ENCODE measurements around the gene CACNA1C. TPM values are rescaled to one million over a fixed set of nuclear protein-coding genes. Genes with fewer than 3 reads are reported as not detected.
A peak's percentile ranks its signal among the peaks of the same experiment; 100 is the strongest.
"Not testable (repeated sequence)": the region's sequence is repeated elsewhere in the genome, so short reads cannot be mapped to it uniquely, and the experiment has no call there.

Gene CACNA1C
- total RNA-seq, 2 donors from 2014 or later = 8.1 to 18.2 TPM

- 93% methylated on average over 5 of the region's 5 CpGs for WGBS
- Histone ChIP-seq H3K4me3 (no peak overlapping the region), H3K27ac (no peak overlapping the region), H3K4me1 (replicated peaks) (no peaks in the 10 kb centered on the region), H3K9me3 (no peaks in the 10 kb centered on the region), H3K36me3 (no peaks in the 10 kb centered on the region), H3K27me3 (replicated peaks; ENCODE audit: insufficient read depth) (no peaks in the 10 kb centered on the region)
- no peak for DNase-seq (ENCODE audit: low spot score)
- TF ChIP-seq CTCF (IDR thresholded peaks at IDR 0.05) (no peak), POLR2AphosphoS5 (IDR thresholded peaks at IDR 0.05) (no peak), POLR2A (IDR thresholded peaks at IDR 0.05) (no peak)
- intact Hi-C loops (cut with DNase I) = no loop called here
Observed at GRCh38 chr12:2487278-2487677, 434.5 kb downstream of the CACNA1C start.

GRCh38 chr12:2488131-2488530 lies 435.3 kb downstream of the CACNA1C start:
- no peak for DNase-seq (ENCODE audit: low spot score)
- intact Hi-C loops (cut with DNase I) = no loop called here
- H3K27me3 ChIP-seq (replicated peaks; ENCODE audit: insufficient read depth) = no peaks in the 10 kb centered on the region
- no peak overlapping the region for H3K4me3 ChIP-seq
- H3K9me3 ChIP-seq = no peaks in the 10 kb centered on the region
- TF ChIP-seq POLR2AphosphoS5 (IDR thresholded peaks at IDR 0.05) (no peak), CTCF (IDR thresholded peaks at IDR 0.05) (no peak), POLR2A (IDR thresholded peaks at IDR 0.05) (no peak)
- H3K36me3 ChIP-seq = no peaks in the 10 kb centered on the region
- no peak overlapping the region for H3K27ac ChIP-seq
- 94% methylated on average over 10 of the region's 10 CpGs for WGBS
- H3K4me1 ChIP-seq (replicated peaks) = no peaks in the 10 kb centered on the region

GRCh38 chr12:2488596-2488995 lies 435.8 kb downstream of the CACNA1C start:
- no peaks in the 10 kb centered on the region for H3K9me3 ChIP-seq
- no peak overlapping the region for H3K27ac ChIP-seq
- no peaks in the 10 kb centered on the region for H3K27me3 ChIP-seq (replicated peaks; ENCODE audit: insufficient read depth)
- TF ChIP-seq POLR2A (IDR thresholded peaks at IDR 0.05) (no peak), POLR2AphosphoS5 (IDR thresholded peaks at IDR 0.05) (no peak), CTCF (IDR thresholded peaks at IDR 0.05) (no peak)
- H3K4me3 ChIP-seq = no peak overlapping the region
- intact Hi-C loops (cut with DNase I) = no loop called here
- WGBS = 85% methylated on average over 7 of the region's 7 CpGs
- DNase-seq (ENCODE audit: low spot score) = no peak
- H3K36me3 ChIP-seq = no peaks in the 10 kb centered on the region
- no peaks in the 10 kb centered on the region for H3K4me1 ChIP-seq (replicated peaks)

- Histone ChIP-seq H3K4me1 (replicated peaks) (no peaks in the 10 kb centered on the region), H3K36me3 (no peaks in the 10 kb centered on the region), H3K4me3 (no peak overlapping the region), H3K27me3 (replicated peaks; ENCODE audit: insufficient read depth) (no peaks in the 10 kb centered on the region), H3K9me3 (no peaks in the 10 kb centered on the region), H3K27ac (no peak overlapping the region)
- TF ChIP-seq CTCF (IDR thresholded peaks at IDR 0.05) = no peak
- TF ChIP-seq POLR2AphosphoS5 (IDR thresholded peaks at IDR 0.05) = no peak
- no peak for TF ChIP-seq POLR2A (IDR thresholded peaks at IDR 0.05)
- intact Hi-C loops (cut with DNase I) = no loop called here
- no peak for DNase-seq (ENCODE audit: low spot score)
- WGBS = 86% methylated on average over 9 of the region's 9 CpGs
Observed at GRCh38 chr12:2489275-2489674, 436.5 kb downstream of the CACNA1C start.

- H3K27me3 ChIP-seq (replicated peaks; ENCODE audit: insufficient read depth) = no peaks in the 10 kb centered on the region
- H3K9me3 ChIP-seq = no peaks in the 10 kb centered on the region
- DNase-seq (ENCODE audit: low spot score) = no peak
- no peak overlapping the region for H3K4me3 ChIP-seq
- intact Hi-C loops (cut with DNase I) = no loop called here
- no peak overlapping the region for H3K27ac ChIP-seq
- no peaks in the 10 kb centered on the region for H3K4me1 ChIP-seq (replicated peaks)
- TF ChIP-seq CTCF (IDR thresholded peaks at IDR 0.05) (no peak), POLR2AphosphoS5 (IDR thresholded peaks at IDR 0.05) (peak; percentile 23)
- WGBS = 28% methylated on average over 3 of the region's 3 CpGs
- H3K36me3 ChIP-seq = no peaks in the 10 kb centered on the region
Observed at GRCh38 chr12:2490831-2491230, 438.0 kb downstream of the CACNA1C start.

- H3K27me3 ChIP-seq (replicated peaks; ENCODE audit: insufficient read depth); H3K27ac ChIP-seq; intact Hi-C loops (cut with DNase I); DNase-seq (ENCODE audit: low spot score); H3K4me1 ChIP-seq (replicated peaks); H3K9me3 ChIP-seq; H3K36me3 ChIP-seq; H3K4me3 ChIP-seq: not testable (repeated sequence)
- WGBS = 53% methylated on average over 2 of the region's 2 CpGs
Observed at GRCh38 chr12:2491349-2491748, 438.6 kb downstream of the CACNA1C start.
